Activated CD4-positive, alpha-beta T cell treated with anti-CD3 and anti-CD28 coated beads, Interleukin-2, amount 10 ng/mL, durations not matched to agents 7 days and 5 days (primary cell): Measurements from ENCODE around the gene TPO. TPM values are rescaled to one million over a fixed set of nuclear protein-coding genes. Genes with fewer than 3 reads are reported as not detected.
"Not testable (repeated sequence)": the region's sequence is repeated elsewhere in the genome, so short reads cannot be mapped to it uniquely, and the experiment has no call there.

Source experiments
- CTCF ChIA-PET: fragments of 350-600 bp; sonication (Branson Sonifier 250); formaldehyde crosslinking; loops from one replicate; lab custom pipeline; 2021; ENCODE audit warnings: antibody characterized with exemption; lab: Charles Lee
- POLR2A ChIA-PET: fragments of 350-600 bp; sonication (Branson Sonifier 250); formaldehyde crosslinking; loops from one replicate; lab custom pipeline; 2021; ENCODE audit warnings: antibody characterized with exemption; lab: Charles Lee
- DNase-seq: peaks from one replicate; pipeline ENCODE4 v3.0.0-alpha.2; 2020
- H3K27ac Mint-ChIP-seq: one replicate; pipeline ENCODE4 v1.8.0; 2021; ENCODE audit warnings: mild to moderate bottlenecking, moderate library complexity, mixed read lengths
- H3K27me3 Mint-ChIP-seq: one replicate; pipeline ENCODE4 v1.8.0; 2021; ENCODE audit warnings: mixed read lengths
- H3K36me3 Mint-ChIP-seq: one replicate; pipeline ENCODE4 v1.8.0; 2021; ENCODE audit warnings: low read depth, mixed read lengths
- H3K4me1 Mint-ChIP-seq: one replicate; pipeline ENCODE4 v1.8.0; 2021; ENCODE audit warnings: mixed read lengths
- H3K4me3 Mint-ChIP-seq: one replicate; pipeline ENCODE4 v1.8.0; 2021; ENCODE audit warnings: mild to moderate bottlenecking, moderate library complexity, mixed read lengths
- H3K9me3 Mint-ChIP-seq: one replicate; pipeline ENCODE4 v1.8.0; 2021; ENCODE audit warnings: mixed read lengths
- total RNA-seq, 2 experiments: library from RNA; stranded (reverse); gene quantifications; one replicate each; pipeline ENCODE4 v1.2.3, GENCODE V29; 2021

The TPO gene
- total RNA-seq, 2 experiments from 2014 or later = 0.22 TPM; not detected in 1

DNA sequence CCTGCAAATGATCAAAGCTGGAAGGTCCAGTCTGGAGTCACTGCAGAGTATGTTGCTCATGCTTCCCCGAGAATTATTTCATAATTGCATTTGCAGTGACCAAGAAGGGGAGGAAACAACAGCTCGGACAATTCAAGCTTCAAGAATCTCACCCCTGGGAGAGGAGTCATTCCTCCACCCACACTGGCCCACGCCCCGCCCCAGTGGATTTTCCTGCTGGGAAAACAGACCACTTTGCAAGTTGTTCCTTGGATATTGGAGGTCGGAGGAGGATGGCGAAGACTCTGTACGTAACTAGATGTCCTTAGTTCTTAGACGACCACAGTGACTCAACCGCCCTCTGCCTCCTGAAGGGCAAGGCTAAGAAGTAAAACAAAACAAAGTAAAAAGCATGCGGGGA, 159.4 kb downstream of the TPO start:
- ChIA-PET POLR2A (no interaction called here), CTCF (no interaction called here)
- no peak for DNase-seq
- H3K4me3 Mint-ChIP-seq = no peak overlapping the region
- peaks cover 2% of the 10 kb centered on the region for H3K27me3 Mint-ChIP-seq
- H3K36me3 Mint-ChIP-seq = no peaks in the 10 kb centered on the region
- H3K4me1 Mint-ChIP-seq = no peaks in the 10 kb centered on the region
- H3K9me3 Mint-ChIP-seq = peaks cover 4% of the 10 kb centered on the region
- H3K27ac Mint-ChIP-seq = no peak overlapping the region

DNA sequence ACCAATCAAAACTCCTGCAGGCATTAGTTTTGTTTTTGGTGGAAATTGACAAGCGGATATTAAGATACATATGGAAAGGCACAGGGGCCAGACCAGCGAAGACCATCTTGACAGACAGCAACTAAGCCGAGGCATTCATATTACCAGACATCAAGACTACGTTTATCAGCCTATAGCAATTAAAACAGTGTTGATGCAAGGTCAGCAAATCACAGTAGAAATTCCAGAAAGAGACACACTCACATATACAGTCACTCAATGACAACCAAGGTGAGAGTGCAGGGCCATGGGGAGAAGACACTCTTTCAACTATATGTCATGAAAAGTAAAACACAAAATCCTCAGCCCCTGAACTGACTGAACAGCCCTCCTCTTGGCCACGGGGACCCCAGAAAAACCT, 164.6 kb downstream of the TPO start:
- H3K9me3 Mint-ChIP-seq = no peaks in the 10 kb centered on the region
- ChIA-PET CTCF (no interaction called here), POLR2A (no interaction called here)
- no peak overlapping the region for H3K4me3 Mint-ChIP-seq
- no peak overlapping the region for H3K27ac Mint-ChIP-seq
- no peaks in the 10 kb centered on the region for H3K4me1 Mint-ChIP-seq
- no peak for DNase-seq
- H3K36me3 Mint-ChIP-seq = no peaks in the 10 kb centered on the region
- peaks cover 4% of the 10 kb centered on the region for H3K27me3 Mint-ChIP-seq

DNA sequence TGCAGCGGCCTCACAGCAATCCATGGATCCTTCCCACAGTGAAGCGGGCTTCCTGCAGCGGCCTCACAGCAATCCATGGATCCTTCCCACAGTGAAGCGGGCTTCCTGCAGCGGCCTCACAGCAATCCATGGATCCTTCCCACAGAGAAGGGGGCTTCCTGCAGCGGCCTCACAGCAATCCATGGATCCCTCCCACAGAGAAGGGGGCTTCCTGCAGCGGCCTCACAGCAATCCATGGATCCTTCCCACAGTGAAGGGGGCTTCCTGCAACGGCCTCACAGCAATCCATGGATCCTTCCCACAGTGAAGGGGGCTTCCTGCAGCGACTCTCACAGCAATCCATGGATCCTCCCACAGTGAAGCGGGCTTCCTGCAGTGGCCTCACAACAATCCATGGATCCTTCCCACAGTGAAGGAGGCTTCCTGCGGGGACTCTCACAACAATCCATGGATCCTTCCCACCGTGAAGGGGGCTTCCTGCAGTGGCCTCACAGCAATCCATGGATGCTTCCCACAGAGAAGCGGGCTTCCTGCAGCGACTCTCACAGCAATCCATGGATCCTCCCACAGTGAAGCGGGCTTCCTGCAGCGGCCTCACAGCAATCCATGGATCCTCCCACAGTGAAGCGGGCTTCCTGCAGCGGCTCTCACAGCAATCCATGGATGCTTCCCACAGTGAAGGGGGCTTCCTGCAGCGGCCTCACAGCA, 168.1 kb downstream of the TPO start:
- POLR2A ChIA-PET, H3K4me3 Mint-ChIP-seq, DNase-seq, H3K36me3 Mint-ChIP-seq, H3K4me1 Mint-ChIP-seq, H3K9me3 Mint-ChIP-seq, CTCF ChIA-PET, H3K27me3 Mint-ChIP-seq, H3K27ac Mint-ChIP-seq: not testable (repeated sequence)

DNA sequence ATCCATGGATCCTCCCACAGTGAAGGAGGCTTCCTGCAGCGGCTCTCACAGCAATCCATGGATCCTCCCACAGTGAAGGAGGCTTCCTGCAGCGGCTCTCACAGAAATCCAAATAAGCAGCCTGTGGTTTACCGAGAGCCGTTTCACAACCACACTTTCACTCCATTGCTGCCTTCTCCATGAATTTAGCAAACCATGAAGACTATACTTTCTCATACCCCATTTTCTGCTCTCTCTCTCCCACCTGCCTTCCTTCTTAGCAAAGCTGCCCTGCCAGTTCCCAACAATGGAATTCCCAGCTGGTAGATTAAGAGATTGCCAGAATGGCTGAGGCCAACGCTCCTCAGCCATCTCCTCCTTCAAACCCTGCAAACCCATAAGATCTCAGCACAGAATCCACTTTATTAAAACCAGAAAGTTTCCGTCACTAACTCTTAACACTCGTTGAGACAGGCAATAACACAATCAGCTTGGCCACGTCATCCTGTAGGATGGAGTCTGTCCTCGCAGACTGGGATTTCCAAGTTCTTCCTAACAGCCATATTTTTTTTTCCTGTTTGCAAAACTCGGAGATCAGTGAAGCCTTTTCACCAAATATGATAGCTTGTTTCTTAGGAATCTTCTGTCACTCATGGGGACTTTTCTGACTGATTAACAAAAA, 168.8 kb downstream of the TPO start:
- no peaks in the 10 kb centered on the region for H3K36me3 Mint-ChIP-seq
- H3K27me3 Mint-ChIP-seq = peaks cover 2% of the 10 kb centered on the region
- H3K27ac Mint-ChIP-seq = no peak overlapping the region
- CTCF ChIA-PET = no interaction called here
- no peaks in the 10 kb centered on the region for H3K4me1 Mint-ChIP-seq
- no peak for DNase-seq
- no peak overlapping the region for H3K4me3 Mint-ChIP-seq
- POLR2A ChIA-PET = interaction anchor here (0.6 kb wide), 1 partner anchor 28 kb away, joined by 3 read pairs; no protein-coding TSS in a partner anchor
- no peaks in the 10 kb centered on the region for H3K9me3 Mint-ChIP-seq

DNA sequence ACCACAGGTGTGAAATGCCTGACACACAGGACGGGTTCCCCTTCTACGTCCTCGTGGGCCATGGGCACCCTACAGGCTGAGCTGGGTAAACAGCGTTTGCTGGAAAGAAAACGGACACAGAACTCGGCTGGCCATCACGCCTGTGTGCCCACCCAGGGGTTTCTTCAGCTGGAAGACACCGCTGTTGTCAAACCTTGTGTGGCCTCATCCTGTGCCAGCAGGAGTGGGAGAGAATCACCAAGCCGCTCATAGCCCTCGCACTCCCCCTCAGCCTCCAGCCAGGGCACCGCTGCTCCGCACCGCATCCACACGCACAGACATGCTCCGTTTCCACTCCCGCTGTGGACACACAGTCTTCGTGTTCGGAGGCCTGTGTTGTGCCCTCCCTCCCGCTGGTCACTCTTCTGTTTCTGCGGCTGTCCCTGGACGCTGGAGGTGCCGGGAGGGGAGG, 169.7 kb downstream of the TPO start:
- Mint-ChIP-seq H3K9me3 (no peaks in the 10 kb centered on the region), H3K4me3 (no peak overlapping the region), H3K27me3 (peaks cover 2% of the 10 kb centered on the region), H3K27ac (no peak overlapping the region), H3K36me3 (no peaks in the 10 kb centered on the region), H3K4me1 (no peaks in the 10 kb centered on the region)
- ChIA-PET POLR2A (no interaction called here), CTCF (no interaction called here)
- DNase-seq = no peak

DNA sequence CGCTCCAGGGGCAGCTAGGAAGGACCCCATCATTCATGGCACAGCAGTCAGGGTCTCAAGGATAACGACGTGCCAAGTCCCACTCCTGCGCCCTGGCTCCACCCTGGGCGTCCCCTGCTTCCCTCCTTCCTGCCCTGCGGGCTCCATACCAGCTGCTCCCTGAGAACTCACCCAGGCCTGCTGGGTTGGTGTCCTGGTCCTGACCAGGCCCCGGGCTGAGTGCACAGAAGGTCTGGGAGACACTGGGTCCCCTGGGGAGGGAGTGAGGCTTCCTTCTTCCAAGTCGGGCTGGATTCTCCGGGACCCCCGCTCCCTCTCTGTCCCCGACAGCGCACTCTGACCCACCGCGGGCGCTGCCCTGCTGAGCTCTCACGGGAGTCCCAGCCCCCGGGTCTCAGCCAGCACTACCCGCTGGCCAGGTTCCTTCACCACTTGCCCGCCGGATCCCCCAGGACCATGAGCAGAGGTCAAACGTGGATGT, 170.8 kb downstream of the TPO start:
- no peaks in the 10 kb centered on the region for H3K36me3 Mint-ChIP-seq

DNA sequence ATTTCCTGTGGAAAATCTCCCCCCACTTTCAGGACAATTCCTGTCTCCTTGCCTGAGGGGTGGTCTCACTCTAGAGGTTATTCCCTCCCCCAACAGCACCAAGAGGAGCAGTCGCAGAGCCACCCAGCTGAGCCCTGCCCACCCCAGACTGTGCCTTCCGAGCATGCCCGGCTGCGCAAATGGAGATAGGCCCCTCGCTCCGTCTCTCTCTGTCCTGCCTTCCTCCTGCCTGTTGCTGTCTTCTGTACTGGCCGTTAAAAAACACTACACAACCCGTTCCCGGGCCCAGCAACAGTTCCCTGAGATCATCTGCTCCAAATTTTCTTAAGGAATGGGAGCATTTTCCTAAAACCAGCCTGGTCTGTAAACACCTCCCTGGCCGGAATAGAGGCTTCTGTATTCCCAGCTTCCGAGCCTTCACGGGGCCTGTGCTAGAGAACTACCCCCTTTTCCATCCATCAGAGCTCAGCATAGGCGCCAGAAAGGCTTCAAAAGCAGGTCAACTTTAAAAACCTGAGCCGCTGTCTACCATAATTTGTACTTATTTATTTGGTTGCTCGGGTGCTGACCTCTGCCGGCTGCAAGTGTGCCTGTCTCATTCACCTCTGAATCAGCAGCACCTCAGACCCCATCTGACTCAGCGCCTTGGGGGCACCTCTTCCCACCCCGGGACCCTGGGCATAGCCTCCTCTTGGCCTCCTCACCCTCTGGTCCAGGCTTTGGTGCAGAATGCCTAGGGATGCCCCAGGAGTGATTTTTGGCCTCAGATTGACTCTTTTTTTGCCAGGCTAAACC, 171.6 kb downstream of the TPO start:
- CTCF ChIA-PET = no interaction called here
- H3K9me3 Mint-ChIP-seq = no peaks in the 10 kb centered on the region
- H3K4me3 Mint-ChIP-seq = no peak overlapping the region
- no peak overlapping the region for H3K27ac Mint-ChIP-seq
- H3K4me1 Mint-ChIP-seq = no peaks in the 10 kb centered on the region
- DNase-seq = no peak
- H3K36me3 Mint-ChIP-seq = no peaks in the 10 kb centered on the region
- POLR2A ChIA-PET = no interaction called here
- no peaks in the 10 kb centered on the region for H3K27me3 Mint-ChIP-seq

More for the DNA sequence above, 170.8 kb downstream of the TPO start:
- POLR2A ChIA-PET = no interaction called here
- no peaks in the 10 kb centered on the region for H3K4me1 Mint-ChIP-seq
- peaks cover 2% of the 10 kb centered on the region for H3K27me3 Mint-ChIP-seq
- DNase-seq = no peak
- H3K4me3 Mint-ChIP-seq = no peak overlapping the region
- H3K9me3 Mint-ChIP-seq = no peaks in the 10 kb centered on the region
- H3K27ac Mint-ChIP-seq = no peak overlapping the region
- CTCF ChIA-PET = no interaction called here

DNA sequence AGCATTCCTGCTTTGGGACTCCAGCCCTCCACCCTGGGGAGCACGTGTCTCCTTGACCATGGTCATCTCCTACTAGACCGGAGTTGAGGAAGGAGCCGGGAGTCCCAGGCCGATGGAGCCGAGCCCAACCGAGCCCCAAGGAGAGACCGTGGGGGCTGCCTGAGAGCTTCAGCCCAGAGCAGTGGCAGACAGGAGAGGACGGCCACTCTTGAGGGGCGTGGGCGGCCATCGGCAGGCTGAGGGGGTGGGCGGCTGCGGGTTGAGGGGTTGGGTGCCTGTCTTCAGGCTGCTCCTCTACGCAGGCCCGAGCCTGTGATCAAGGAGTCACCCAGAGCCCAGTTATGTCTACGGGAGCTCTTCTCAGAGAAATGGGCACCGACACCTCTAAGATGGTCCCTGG, 172.4 kb downstream of the TPO start:
- ChIA-PET POLR2A (no interaction called here), CTCF (no interaction called here)
- no peaks in the 10 kb centered on the region for H3K4me1 Mint-ChIP-seq
- H3K27ac Mint-ChIP-seq = no peak overlapping the region
- DNase-seq = no peak
- H3K27me3 Mint-ChIP-seq = peaks cover 2% of the 10 kb centered on the region
- no peaks in the 10 kb centered on the region for H3K36me3 Mint-ChIP-seq
- H3K9me3 Mint-ChIP-seq = no peaks in the 10 kb centered on the region
- no peak overlapping the region for H3K4me3 Mint-ChIP-seq

DNA sequence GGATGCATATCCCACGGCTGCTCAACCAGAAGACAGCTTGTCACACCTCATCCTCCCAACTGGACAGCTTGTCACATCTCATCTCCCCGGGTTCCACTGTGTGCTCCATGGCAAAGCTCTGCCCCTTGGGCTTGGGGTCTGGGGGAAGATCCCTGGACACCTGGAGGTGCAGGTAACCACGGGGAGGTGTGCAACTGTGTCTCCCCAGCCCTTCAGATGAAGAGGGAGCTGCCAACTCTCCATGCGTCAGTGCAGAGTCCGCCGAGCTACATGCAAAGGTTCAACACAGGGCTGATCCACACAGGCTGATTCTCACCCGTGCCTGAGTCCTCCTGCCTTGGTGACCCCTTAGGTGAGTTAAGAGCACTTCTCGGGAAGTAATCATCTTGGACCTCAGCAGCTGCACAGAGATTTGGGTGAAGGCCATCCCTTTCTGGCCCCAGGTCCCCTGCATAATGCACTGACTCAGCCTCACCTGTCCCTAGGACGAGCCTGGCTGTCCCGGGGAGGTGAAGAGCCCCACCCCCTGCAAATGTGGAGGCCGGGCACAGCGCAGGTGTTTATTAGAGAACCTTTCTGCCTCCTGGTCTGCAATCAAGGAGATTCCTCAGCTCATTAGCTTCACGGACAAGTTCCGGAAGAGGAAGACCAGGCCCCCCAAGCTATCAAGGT, 173.1 kb downstream of the TPO start:
- H3K4me3 Mint-ChIP-seq = no peak overlapping the region
- no peak for DNase-seq
- H3K27me3 Mint-ChIP-seq = peaks cover 3% of the 10 kb centered on the region
- H3K4me1 Mint-ChIP-seq = no peaks in the 10 kb centered on the region
- POLR2A ChIA-PET = no interaction called here
- CTCF ChIA-PET = no interaction called here
- no peaks in the 10 kb centered on the region for H3K36me3 Mint-ChIP-seq
- H3K9me3 Mint-ChIP-seq = no peaks in the 10 kb centered on the region
- H3K27ac Mint-ChIP-seq = no peak overlapping the region

DNA sequence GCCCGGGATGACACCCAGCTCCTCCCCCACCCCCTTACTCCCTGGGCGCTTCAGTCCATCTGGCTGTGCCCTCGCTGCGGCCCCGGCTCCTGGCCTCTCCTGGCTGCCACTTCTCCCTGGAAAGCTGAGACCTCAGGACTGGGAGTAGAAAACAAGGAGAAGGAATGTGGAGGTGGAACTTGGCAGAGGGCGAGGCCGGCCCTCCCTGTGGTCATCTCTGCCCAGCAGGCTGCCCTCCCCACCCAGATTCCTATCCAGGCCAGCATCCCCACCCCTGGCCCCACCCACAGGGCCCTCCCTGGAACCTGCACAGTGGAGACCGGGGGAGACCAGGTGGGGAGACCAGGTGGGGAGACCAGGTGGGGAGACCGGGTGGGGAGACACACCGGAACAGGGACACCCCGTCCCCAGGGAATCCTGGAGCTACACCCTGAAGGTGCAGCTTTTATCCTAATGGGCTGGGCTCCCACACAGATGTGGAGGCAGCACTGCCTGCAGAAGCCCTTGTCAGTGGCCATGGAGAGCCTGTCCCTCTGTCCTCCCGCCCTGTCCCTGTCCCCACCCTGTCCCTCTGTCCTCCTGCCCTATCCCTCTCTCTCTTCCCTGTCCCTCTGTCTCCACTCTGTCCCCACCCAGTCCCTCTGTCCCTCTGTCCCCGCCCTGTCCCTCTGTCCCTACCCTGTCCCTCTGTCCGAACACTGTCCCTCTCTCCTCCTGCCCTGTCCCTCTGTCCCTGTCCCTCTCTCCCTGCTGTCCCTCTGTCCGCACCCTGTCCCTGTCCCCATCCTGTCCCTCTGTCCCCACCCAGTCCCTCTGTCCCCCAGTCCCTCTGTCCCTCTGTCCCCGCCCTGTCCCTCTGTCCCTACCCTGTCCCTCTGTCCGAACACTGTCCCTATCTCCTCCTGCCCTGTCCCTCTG, 173.9 kb downstream of the TPO start:
- Mint-ChIP-seq H3K9me3 (no peaks in the 10 kb centered on the region), H3K4me1 (no peaks in the 10 kb centered on the region), H3K36me3 (no peaks in the 10 kb centered on the region), H3K4me3 (no peak overlapping the region), H3K27me3 (peaks cover 3% of the 10 kb centered on the region), H3K27ac (no peak overlapping the region)
- CTCF ChIA-PET = no interaction called here
- POLR2A ChIA-PET = no interaction called here
- no peak for DNase-seq

DNA sequence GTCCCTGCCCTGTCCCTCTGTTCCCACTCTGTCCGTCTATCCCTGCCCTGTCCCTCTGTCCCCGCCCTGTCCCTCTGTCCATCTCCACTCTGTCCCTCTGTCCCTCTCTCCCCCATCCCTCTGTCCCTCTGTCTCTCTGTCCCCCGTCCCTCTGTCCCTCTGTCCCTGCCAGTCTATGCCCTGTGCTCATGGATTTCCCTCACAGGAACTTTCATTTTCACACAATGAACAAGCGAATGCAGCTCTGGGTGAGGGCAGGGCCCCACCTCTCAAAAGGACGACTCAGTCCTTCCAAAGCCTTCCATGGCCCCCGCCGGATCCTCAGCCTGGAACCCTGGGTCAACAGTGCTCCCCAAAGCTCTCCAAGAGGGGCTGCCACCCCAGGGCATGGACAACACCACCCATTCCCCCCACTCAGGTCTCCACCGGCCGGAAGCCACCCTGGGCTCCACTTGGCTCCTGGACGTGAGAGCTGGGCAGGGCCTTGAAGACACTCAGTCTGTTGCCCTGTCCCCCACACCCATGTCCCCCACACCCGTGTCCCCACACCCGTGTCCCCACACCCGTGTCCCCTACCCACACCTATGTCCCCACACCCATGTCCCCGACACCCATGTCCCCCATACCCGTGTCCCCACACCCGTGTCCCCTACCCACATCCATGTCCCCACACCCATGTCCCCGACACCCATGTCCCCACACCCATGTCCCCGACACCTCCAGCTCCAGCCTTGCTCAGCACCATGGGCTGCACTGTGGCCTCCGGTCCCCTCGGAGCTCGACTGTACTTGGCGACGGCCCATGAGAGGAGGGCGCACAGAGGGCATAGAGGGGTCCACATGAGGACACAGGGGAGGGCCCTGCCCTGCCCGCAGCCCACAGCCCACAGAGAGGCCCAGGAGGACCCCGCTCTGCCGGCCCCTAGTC, 175.1 kb downstream of the TPO start:
- H3K36me3 Mint-ChIP-seq = no peaks in the 10 kb centered on the region
- H3K4me1 Mint-ChIP-seq = no peaks in the 10 kb centered on the region
- H3K27me3 Mint-ChIP-seq = peaks cover 3% of the 10 kb centered on the region
- no peaks in the 10 kb centered on the region for H3K9me3 Mint-ChIP-seq
- CTCF ChIA-PET = interaction anchor here (0.6 kb wide), 1 partner anchor 736 kb away, joined by 3 read pairs; no protein-coding TSS in a partner anchor
- no peak for DNase-seq
- POLR2A ChIA-PET = no interaction called here
- H3K27ac Mint-ChIP-seq = no peak overlapping the region
- H3K4me3 Mint-ChIP-seq = no peak overlapping the region
